ENCODE measurements around the gene KRT80.

GRCh38 chr12:52132754-52133161, 59.1 kb downstream of the KRT80 start:
- TF ChIP-seq, protein P1, sequence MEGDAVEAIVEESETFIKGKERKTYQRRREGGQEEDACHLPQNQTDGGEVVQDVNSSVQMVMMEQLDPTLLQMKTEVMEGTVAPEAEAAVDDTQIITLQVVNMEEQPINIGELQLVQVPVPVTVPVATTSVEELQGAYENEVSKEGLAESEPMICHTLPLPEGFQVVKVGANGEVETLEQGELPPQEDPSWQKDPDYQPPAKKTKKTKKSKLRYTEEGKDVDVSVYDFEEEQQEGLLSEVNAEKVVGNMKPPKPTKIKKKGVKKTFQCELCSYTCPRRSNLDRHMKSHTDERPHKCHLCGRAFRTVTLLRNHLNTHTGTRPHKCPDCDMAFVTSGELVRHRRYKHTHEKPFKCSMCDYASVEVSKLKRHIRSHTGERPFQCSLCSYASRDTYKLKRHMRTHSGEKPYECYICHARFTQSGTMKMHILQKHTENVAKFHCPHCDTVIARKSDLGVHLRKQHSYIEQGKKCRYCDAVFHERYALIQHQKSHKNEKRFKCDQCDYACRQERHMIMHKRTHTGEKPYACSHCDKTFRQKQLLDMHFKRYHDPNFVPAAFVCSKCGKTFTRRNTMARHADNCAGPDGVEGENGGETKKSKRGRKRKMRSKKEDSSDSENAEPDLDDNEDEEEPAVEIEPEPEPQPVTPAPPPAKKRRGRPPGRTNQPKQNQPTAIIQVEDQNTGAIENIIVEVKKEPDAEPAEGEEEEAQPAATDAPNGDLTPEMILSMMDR (IDR thresholded peaks at IDR 0.05) = no peak
- TF ChIP-seq ZFX (IDR thresholded peaks at IDR 0.05; ENCODE audit: borderline replicate concordance) = no peak

Data from 22Rv1 (cell line).